ENCODE measurements around the gene KCMF1. TPM values are rescaled to one million over a fixed set of nuclear protein-coding genes. Genes with fewer than 3 reads are reported as not detected.

The KCMF1 gene
- total and polyA plus RNA-seq, 9 of the 15 experiments (the other 6 are each of a cell fraction or from before 2014, with no cell fraction given) = 6.8 to 88.2 (median 46.5) TPM

GRCh38 chr2:84964406-84965191 lies 6.4 kb upstream of the KCMF1 start:
- Histone ChIP-seq H3K4me3 (no peak overlapping the region), H3K4me2 (ENCODE audit: insufficient read depth, low read length) (no peak overlapping the region), H2AFZ (ENCODE audit: low read depth, low read length) (no peak overlapping the region), H3K9me3 (replicated peaks; ENCODE audit: control insufficient read depth, insufficient read depth, low read depth, low read length) (no peaks in the 10 kb centered on the region), H3K9me1 (ENCODE audit: control insufficient read depth, insufficient read depth, low read length) (no peaks in the 10 kb centered on the region), H3K4me1 (replicated peaks in 1 of 2; ENCODE audit: control insufficient read depth in 2 of 2, insufficient read depth in 2 of 2, low read length in 2 of 2) (peaks cover 5 to 9% of the 10 kb centered on the region in 2 experiments; a peak in 4 of 5 replicates), H3K36me3 (ENCODE audit: control insufficient read depth, insufficient read depth, low read length) (peaks cover 30% of the 10 kb centered on the region), H3K27me3 (ENCODE audit: control insufficient read depth in 2 of 2, insufficient read depth in 2 of 2, low read length in 2 of 2) (no peaks in the 10 kb centered on the region), H3K27ac (ENCODE audit: extremely low read depth, low read depth, low read length) (no peak overlapping the region), H4K20me1 (replicated peaks; ENCODE audit: control insufficient read depth, insufficient read depth, low read length) (no peaks in the 10 kb centered on the region), H3K79me2 (ENCODE audit: control insufficient read depth, insufficient read depth, low read length) (peaks cover 24% of the 10 kb centered on the region), H3K9ac (ENCODE audit: insufficient read depth in 1 of 2, low read depth in 2 of 2, low read length in 2 of 2) (no peak overlapping the region)
- intact Hi-C loops (cut with micrococcal nuclease) (no loop called here), in situ Hi-C loops (cut with MboI) (no loop called here)
- ATAC-seq (0 out of 3 replicates have a peak, but pooled peaks have one; percentile 7), DNase-seq (ENCODE audit: extremely low read depth in 1 of 4, low spot score in 3 of 4) (no peak), FAIRE-seq (no peak)
- ChIA-PET POLR2A (no interaction called here), CTCF (ENCODE audit: low intra/inter-chr PET ratio) (no interaction called here)
- BruUV-seq (replicated peaks) = no TSS peak
- 78% methylated on average over 9 of the region's 9 CpGs for WGBS (ENCODE audit: insufficient coverage, low coverage, missing lambda C conversion rate)
- TF ChIP-seq RBM17 (IDR thresholded peaks at IDR 0.05; ENCODE audit: borderline replicate concordance, low read depth, low read length) (no peak), MBD2 (IDR thresholded peaks at IDR 0.05; ENCODE audit: borderline replicate concordance, low read depth) (no peak), NFE2 (IDR thresholded peaks at IDR 0.05; ENCODE audit: low read depth) (0 out of 2 replicates have a peak, but pooled peaks have one; percentile 14), ZNF384 (IDR thresholded peaks at IDR 0.05; ENCODE audit: low read depth, low read length) (0 out of 2 replicates have a peak, but pooled peaks have one; percentile 18), ZNF316 (IDR thresholded peaks at IDR 0.05) (peak; percentile 5; the same call in 1 of the 2 replicates), AFF4 (CRISPR knock-in tag; IDR thresholded peaks at IDR 0.05) (no peak), THAP7 (CRISPR knock-in tag; IDR thresholded peaks at IDR 0.05) (no peak)

Measured in K562 (cell line).